Esophagus muscularis mucosa (tissue), 4 donors: ENCODE data around the gene WDR82. TPM values are rescaled to one million over a fixed set of nuclear protein-coding genes. Genes with fewer than 3 reads are reported as not detected.
"Not testable (repeated sequence)": the region's sequence is repeated elsewhere in the genome, so short reads cannot be mapped to it uniquely, and the experiment has no call there.

Experiments used
- DNase-seq: peaks from one replicate; pipeline ENCODE4 v3.0.0-alpha.2; 2017; ENCODE audit errors: extremely low spot score
- H3K27ac ChIP-seq, 4 donors: fragments of 200-600 bp; sonication (generic); replicated peaks in 1 of 4; 1 replicate in 3 of 4; 2 replicates in 1 of 4; pipeline ENCODE4 v1.5.1; 2016 to 2019; ENCODE audit warnings: mild to moderate bottlenecking in 1 of 4
- H3K27me3 ChIP-seq, 4 donors: fragments of 200-600 bp; sonication (generic); one replicate each; pipeline versions ENCODE4 v1.5.1 to v1.6.0; 2016 to 2019
- H3K36me3 ChIP-seq, 4 donors: fragments of 200-600 bp; sonication (generic); one replicate each; pipeline ENCODE4 v1.5.1; 2016 to 2019
- H3K4me1 ChIP-seq, 4 donors: fragments of 200-600 bp; sonication (generic); one replicate each; pipeline ENCODE4 v1.5.1; 2016 to 2019
- H3K4me3 ChIP-seq, 4 donors: fragments of 200-600 bp; sonication (generic); 1 replicate in 2 of 4; 2 replicates in 2 of 4; pipeline ENCODE4 v1.5.1; 2016 to 2019; ENCODE audit warnings: mild to moderate bottlenecking in 4 of 4, moderate library complexity in 1 of 4
- H3K9me3 ChIP-seq, 4 donors: fragments of 200-600 bp; sonication (generic); 1 replicate in 3 of 4; 2 replicates in 1 of 4; pipeline ENCODE4 v1.5.1; 2016 to 2019
- EP300 ChIP-seq: sonication (generic); formaldehyde crosslinking; IDR thresholded peaks from one replicate; pipeline ENCODE4 v1.6.1; 2017; ENCODE audit warnings: antibody characterized with exemption
- POLR2A ChIP-seq: fragments of 450-650 bp; IDR thresholded peaks from one replicate; pipeline ENCODE4 v1.6.1; 2017; ENCODE audit warnings: antibody characterized with exemption, moderate library complexity, mild to moderate bottlenecking, low read depth
- POLR2AphosphoS5 ChIP-seq, 2 donors: sonication (generic); formaldehyde crosslinking; IDR thresholded peaks; one replicate each; pipeline ENCODE4 v1.6.1; 2017; ENCODE audit warnings: antibody characterized with exemption in 2 of 2
- WGBS: methylation state at CpG from one replicate; pipeline ENCODE4 v1.1.5; 2018; 5-methylcytosine and 5-hydroxymethylcytosine counted together
- intact Hi-C: fragments of 100-400 bp; cut with DNase I; formaldehyde crosslinking; loops from one replicate; pipeline ENCODE4 v1.15.1; 2023
- total RNA-seq, 4 donors: library from RNA; depleted of rRNA; stranded (reverse); fragments of >200 nt; gene quantifications; one replicate each; pipeline versions ENCODE4 v1.1.0 to v1.2.1, GENCODE V29; 2016
- TF ChIP-seq, protein P1 (sequence below), 3 experiments: fragments of 200-600 bp in 2 of 3; fragments of 450-650 bp in 1 of 3; sonication (generic) in 2 of 3; IDR thresholded peaks; one replicate each; pipeline ENCODE4 v1.5.1; 2017 to 2019; ENCODE audit warnings: antibody characterized with exemption in 3 of 3, mild to moderate bottlenecking in 2 of 3, moderate library complexity in 1 of 3

The WDR82 gene
- total RNA-seq, 4 donors from 2014 or later, result 62.6 to 101 (median 80.9) TPM

DNA sequence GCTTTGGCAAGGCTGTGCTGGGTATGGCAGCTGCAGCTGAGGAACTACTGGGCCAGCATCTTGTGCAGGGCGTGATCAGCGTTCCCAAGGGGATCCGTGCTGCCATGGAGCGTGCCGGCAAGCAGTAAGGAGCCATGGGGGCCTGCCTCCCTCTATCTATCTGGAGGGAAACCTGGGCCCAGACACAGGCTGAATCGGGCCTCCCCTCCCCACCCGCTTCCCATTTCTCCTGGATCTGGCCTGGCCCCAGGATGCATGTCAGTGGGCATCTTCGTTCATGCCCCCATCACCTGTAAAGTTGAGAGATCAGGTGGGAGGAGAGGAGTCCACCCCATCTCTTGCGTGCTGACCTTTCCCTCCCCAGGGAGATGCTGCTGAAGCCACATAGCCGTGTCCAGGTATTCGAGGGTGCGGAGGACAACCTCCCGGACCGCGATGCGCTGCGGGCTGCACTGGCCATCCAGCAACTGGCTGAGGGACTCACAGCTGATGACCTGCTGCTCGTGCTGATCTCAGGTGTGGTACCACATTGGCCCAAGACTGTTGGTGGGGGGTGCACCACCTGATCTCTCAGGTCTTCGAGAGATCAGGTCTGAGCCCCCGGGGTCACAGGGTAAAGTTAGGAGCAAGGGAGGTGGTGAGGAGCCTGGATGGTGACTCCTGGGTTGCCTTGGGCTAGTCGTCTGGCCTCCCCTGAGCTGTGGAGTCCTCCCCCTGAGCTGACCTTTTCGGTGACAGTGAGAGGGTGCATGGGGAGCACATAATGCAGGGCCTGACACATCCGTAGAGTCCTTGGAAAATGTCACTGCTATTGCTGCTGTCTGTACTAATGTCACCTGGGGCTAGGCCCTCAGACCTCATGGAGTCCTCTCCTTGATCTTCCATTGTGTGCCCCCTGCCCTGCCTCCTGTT is 12.4 kb upstream of the WDR82 start:
- 85% methylated on average over 17 of the region's 23 CpGs for WGBS
- DNase-seq, result no peak
- intact Hi-C loops, result loop anchor here (1.0 kb wide), 1 partner anchor 48 kb away; no protein-coding TSS in a partner anchor
- H3K36me3 ChIP-seq, result peaks cover 8 to 50% (median 36%) of the 10 kb centered on the region in 4 donors
- peaks cover 19 to 21% (median 20%) of the 10 kb centered on the region in 4 donors for H3K4me1 ChIP-seq
- H3K4me3 ChIP-seq, result no peak overlapping the region
- TF ChIP-seq POLR2AphosphoS5 (IDR thresholded peaks at IDR 0.05), result no peak
- no peak for TF ChIP-seq EP300
- H3K27me3 ChIP-seq, result no peaks in the 10 kb centered on the region
- no peak overlapping the region for H3K27ac ChIP-seq
- no peaks in the 10 kb centered on the region for H3K9me3 ChIP-seq

- Histone ChIP-seq H3K9me3 (no peaks in the 10 kb centered on the region), H3K4me1 (peaks cover 19 to 21% (median 20%) of the 10 kb centered on the region in 4 donors), H3K4me3 (no peak overlapping the region), H3K27me3 (no peaks in the 10 kb centered on the region), H3K27ac (no peak overlapping the region), H3K36me3 (peaks cover 8 to 44% (median 32%) of the 10 kb centered on the region in 4 donors)
- no peak for TF ChIP-seq POLR2A
- no peak for TF ChIP-seq EP300
- TF ChIP-seq, protein P1, sequence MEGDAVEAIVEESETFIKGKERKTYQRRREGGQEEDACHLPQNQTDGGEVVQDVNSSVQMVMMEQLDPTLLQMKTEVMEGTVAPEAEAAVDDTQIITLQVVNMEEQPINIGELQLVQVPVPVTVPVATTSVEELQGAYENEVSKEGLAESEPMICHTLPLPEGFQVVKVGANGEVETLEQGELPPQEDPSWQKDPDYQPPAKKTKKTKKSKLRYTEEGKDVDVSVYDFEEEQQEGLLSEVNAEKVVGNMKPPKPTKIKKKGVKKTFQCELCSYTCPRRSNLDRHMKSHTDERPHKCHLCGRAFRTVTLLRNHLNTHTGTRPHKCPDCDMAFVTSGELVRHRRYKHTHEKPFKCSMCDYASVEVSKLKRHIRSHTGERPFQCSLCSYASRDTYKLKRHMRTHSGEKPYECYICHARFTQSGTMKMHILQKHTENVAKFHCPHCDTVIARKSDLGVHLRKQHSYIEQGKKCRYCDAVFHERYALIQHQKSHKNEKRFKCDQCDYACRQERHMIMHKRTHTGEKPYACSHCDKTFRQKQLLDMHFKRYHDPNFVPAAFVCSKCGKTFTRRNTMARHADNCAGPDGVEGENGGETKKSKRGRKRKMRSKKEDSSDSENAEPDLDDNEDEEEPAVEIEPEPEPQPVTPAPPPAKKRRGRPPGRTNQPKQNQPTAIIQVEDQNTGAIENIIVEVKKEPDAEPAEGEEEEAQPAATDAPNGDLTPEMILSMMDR (IDR thresholded peaks at IDR 0.05), result no peak
- TF ChIP-seq POLR2AphosphoS5 (IDR thresholded peaks at IDR 0.05), result no peak
- intact Hi-C loops, result no loop called here
- DNase-seq, result no peak
- WGBS, result 84% methylated on average over 10 of the region's 15 CpGs
Observed at GRCh38 chr3:52289747-52290595, 11.5 kb upstream of the WDR82 start.

- Histone ChIP-seq H3K9me3 (no peaks in the 10 kb centered on the region), H3K27me3 (no peaks in the 10 kb centered on the region), H3K4me3 (no peak overlapping the region), H3K36me3 (peaks cover 8 to 40% (median 28%) of the 10 kb centered on the region in 4 donors), H3K4me1 (peaks cover 19 to 21% (median 20%) of the 10 kb centered on the region in 4 donors), H3K27ac (no peak overlapping the region)
- TF ChIP-seq, protein P1 (IDR thresholded peaks at IDR 0.05), result no peak
- TF ChIP-seq POLR2A (no peak), POLR2AphosphoS5 (IDR thresholded peaks at IDR 0.05) (no peak), EP300 (no peak)
- 100% methylated on average over 1 of the region's 1 CpG for WGBS
- DNase-seq, result no peak
- intact Hi-C loops, result no loop called here
Observed at GRCh38 chr3:52289338-52289746, 10.9 kb upstream of the WDR82 start.

DNA sequence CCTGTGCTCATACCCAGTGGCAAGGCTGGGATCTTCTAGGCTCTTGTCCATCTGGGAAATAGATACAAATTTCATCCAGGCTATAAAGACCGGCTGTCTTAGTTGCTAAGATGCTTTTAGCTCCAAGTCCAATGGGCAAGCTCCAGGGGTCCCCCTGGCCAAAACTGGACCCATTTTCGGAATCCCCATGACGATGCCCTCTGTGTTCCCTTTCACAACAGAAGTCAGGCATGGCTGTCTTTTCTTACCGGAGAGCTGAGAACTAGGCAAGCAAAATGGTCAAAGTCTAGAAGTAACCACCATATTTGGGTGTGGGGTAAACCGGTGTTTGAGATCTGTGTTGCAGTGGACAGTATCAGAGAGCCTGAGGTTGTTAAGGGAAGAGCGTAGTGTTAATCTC is 10.2 kb upstream of the WDR82 start:
- intact Hi-C loops, result no loop called here
- H3K4me3 ChIP-seq, result peak overlapping the region; percentile 67 to 77 (median 74)
- TF ChIP-seq POLR2A, result no peak
- no peak for TF ChIP-seq POLR2AphosphoS5 (IDR thresholded peaks at IDR 0.05)
- TF ChIP-seq, protein P1 (IDR thresholded peaks at IDR 0.05), result no peak
- no peak for TF ChIP-seq EP300
- no peaks in the 10 kb centered on the region for H3K9me3 ChIP-seq
- 88% methylated on average over 6 of the region's 6 CpGs for WGBS
- no peaks in the 10 kb centered on the region for H3K27me3 ChIP-seq
- peak overlapping the region in 2 of 4 donors; percentile 94 to 98 for H3K27ac ChIP-seq
- H3K36me3 ChIP-seq, result peaks cover 8 to 38% (median 27%) of the 10 kb centered on the region in 4 donors
- peaks cover 19 to 21% (median 20%) of the 10 kb centered on the region in 4 donors for H3K4me1 ChIP-seq
- DNase-seq, result no peak

GRCh38 chr3:52286777-52287110 is 8.3 kb upstream of the WDR82 start:
- TF ChIP-seq POLR2A, result no peak
- TF ChIP-seq, protein P1 (IDR thresholded peaks at IDR 0.05), result no peak
- TF ChIP-seq POLR2AphosphoS5 (IDR thresholded peaks at IDR 0.05), result no peak
- TF ChIP-seq EP300, result no peak
- Histone ChIP-seq H3K36me3 (peaks cover 5 to 23% (median 12%) of the 10 kb centered on the region in 4 donors), H3K9me3 (no peaks in the 10 kb centered on the region), H3K4me3 (peak overlapping the region; percentile 67 to 77 (median 74)), H3K27me3 (no peaks in the 10 kb centered on the region), H3K27ac (peak overlapping the region; percentile 94 to 98 (median 97)), H3K4me1 (peaks cover 19 to 21% (median 20%) of the 10 kb centered on the region in 4 donors)
- DNase-seq, result no peak
- intact Hi-C loops, result no loop called here
- 79% methylated on average over 8 of the region's 8 CpGs for WGBS

GRCh38 chr3:52284051-52284450 is 5.6 kb upstream of the WDR82 start:
- H3K36me3 ChIP-seq, H3K27me3 ChIP-seq, H3K4me3 ChIP-seq, DNase-seq, intact Hi-C loops, H3K9me3 ChIP-seq, H3K27ac ChIP-seq: not testable (repeated sequence)
- peaks cover 32 to 39% (median 35%) of the 10 kb centered on the region in 4 donors for H3K4me1 ChIP-seq
- 95% methylated on average over 3 of the region's 4 CpGs for WGBS
